SK-N-SH (cell line): Measurements from ENCODE around the gene LGSN. TPM values are rescaled to one million over a fixed set of nuclear protein-coding genes. Genes with fewer than 3 reads are reported as not detected.

Experiments
- CTCF ChIA-PET: fragments of 300-600, 350-600 bp; formaldehyde crosslinking; extraction: SDS; loops from one replicate; lab custom pipeline; 2021; lab: Yijun Ruan, JAX
- POLR2A ChIA-PET: fragments of 350-600 bp; sonication (Branson Sonifier 250); formaldehyde crosslinking; extraction: SDS; loops from one replicate; lab custom pipeline; 2020; ENCODE audit warnings: antibody characterized with exemption, inconsistent platforms; lab: Yijun Ruan, JAX
- DNase-seq: peaks from one replicate; pipeline ENCODE4 v3.0.0; 2012
- H2AFZ ChIP-seq: fragments of 200-600 bp; sonication (generic); 2 replicates; pipeline ENCODE4 v1.8.1; 2016; ENCODE audit warnings: antibody characterized with exemption, mild to moderate bottlenecking, low read depth
- H3F3A ChIP-seq: fragments of 200-600 bp; sonication (generic); replicated peaks from 2 replicates; pipeline ENCODE3; 2016; ENCODE audit warnings: antibody characterized with exemption, mild to moderate bottlenecking; ENCODE audit not compliant: insufficient read depth
- H3K27ac ChIP-seq, 2 experiments: fragments of 200-500 bp in 1 of 2; fragments of 200-600 bp in 1 of 2; sonication (Bioruptor generic) in 1 of 2; sonication (generic), shearing (Covaris generic) in 1 of 2; 2 replicates each; pipeline versions ENCODE4 v1.5.1 to v1.6.1; 2014 to 2016; ENCODE audit warnings: low read depth in 2 of 2, inconsistent platforms in 1 of 2, low read length in 1 of 2, mild to moderate bottlenecking in 1 of 2, mixed read lengths in 1 of 2
- H3K27me3 ChIP-seq: fragments of 200-600 bp; sonication (generic), shearing (Covaris generic); 2 replicates; pipeline ENCODE4 v1.6.1; 2016; ENCODE audit warnings: mixed run types; ENCODE audit not compliant: insufficient read depth
- H3K36me3 ChIP-seq, 2 experiments: fragments of 200-500 bp in 1 of 2; fragments of 200-600 bp in 1 of 2; sonication (Bioruptor generic) in 1 of 2; sonication (generic) in 1 of 2; replicated peaks in 1 of 2; 2 replicates each; pipeline versions ENCODE3 to v1.5.1; 2014 to 2016; ENCODE audit warnings: low read length in 1 of 2, mild to moderate bottlenecking in 1 of 2; ENCODE audit not compliant: insufficient read depth in 2 of 2, control insufficient read depth in 1 of 2
- H3K4me1 ChIP-seq, 2 experiments: fragments of 200-500 bp in 1 of 2; fragments of 200-600 bp in 1 of 2; sonication (Bioruptor generic) in 1 of 2; sonication (generic), shearing (Covaris generic) in 1 of 2; 2 replicates each; pipeline versions ENCODE4 v1.5.1 to v1.6.1; 2014 to 2016; ENCODE audit warnings: low read depth in 1 of 2, low read length in 1 of 2, mixed run types in 1 of 2; ENCODE audit not compliant: insufficient read depth in 2 of 2, control insufficient read depth in 1 of 2
- H3K4me2 ChIP-seq: fragments of 200-600 bp; sonication (generic), shearing (Covaris generic); 2 replicates; pipeline ENCODE4 v1.6.1; 2017; ENCODE audit warnings: mixed run types
- H3K4me3 ChIP-seq, 2 experiments: fragments of 200-500 bp in 1 of 2; fragments of 200-600 bp in 1 of 2; sonication (Bioruptor generic) in 1 of 2; sonication (generic), shearing (Covaris generic) in 1 of 2; 2 replicates each; pipeline versions ENCODE4 v1.5.1 to v1.8.1; 2014 to 2016; ENCODE audit warnings: low read depth in 2 of 2, inconsistent platforms in 1 of 2, low read length in 1 of 2, mild to moderate bottlenecking in 1 of 2, mixed read lengths in 1 of 2, moderate library complexity in 1 of 2
- H3K79me2 ChIP-seq: fragments of 200-600 bp; sonication (generic); 2 replicates; pipeline ENCODE4 v1.8.1; 2017; ENCODE audit warnings: mild to moderate bottlenecking; ENCODE audit not compliant: insufficient read depth
- H3K9ac ChIP-seq: fragments of 200-600 bp; sonication (generic); 2 replicates; pipeline ENCODE4 v1.6.1; 2017; ENCODE audit warnings: mixed run types
- H3K9me2 ChIP-seq: fragments of 200-600 bp; sonication (generic); 2 replicates; pipeline ENCODE4 v1.6.1; 2017; ENCODE audit warnings: mixed run types
- H3K9me3 ChIP-seq: fragments of 200-600 bp; sonication (generic); 2 replicates; pipeline ENCODE4 v1.6.1; 2017; ENCODE audit warnings: mixed run types, mild to moderate bottlenecking, moderate library complexity
- H4K20me1 ChIP-seq: fragments of 200-600 bp; sonication (generic); 2 replicates; pipeline ENCODE4 v1.6.1; 2017; ENCODE audit warnings: mild to moderate bottlenecking, mixed run types; ENCODE audit not compliant: insufficient read depth
- ELF1 ChIP-seq: IDR thresholded peaks from 2 replicates; pipeline ENCODE4 v1.4.0; 2012
- EZH2phosphoT487 ChIP-seq: fragments of 200-600 bp; sonication (generic); IDR thresholded peaks from 2 replicates; pipeline ENCODE4 v1.6.1; 2017; ENCODE audit warnings: low read depth, mixed run types, mild to moderate bottlenecking, antibody characterized with exemption, moderate library complexity, borderline replicate concordance
- FOSL2 ChIP-seq: IDR thresholded peaks from 2 replicates; pipeline ENCODE4 v1.4.0; 2012; ENCODE audit warnings: low read depth, mild to moderate bottlenecking, moderate library complexity, borderline replicate concordance
- FOXJ3 ChIP-seq: sonication (generic); formaldehyde crosslinking; IDR thresholded peaks from 2 replicates; pipeline ENCODE4 v1.5.1; 2020; ENCODE audit warnings: mild to moderate bottlenecking, missing genetic modification reagents
- FOXM1 ChIP-seq: IDR thresholded peaks from 2 replicates; pipeline ENCODE4 v1.4.0; 2012; ENCODE audit warnings: low read depth, mild to moderate bottlenecking
- GATA2 ChIP-seq: sonication (generic); formaldehyde crosslinking; IDR thresholded peaks from 2 replicates; pipeline ENCODE4 v1.5.0; 2020; ENCODE audit warnings: mild to moderate bottlenecking, missing genetic modification reagents
- JUND ChIP-seq: IDR thresholded peaks from 2 replicates; pipeline ENCODE4 v1.4.0; 2012
- TAF1 ChIP-seq: IDR thresholded peaks from 2 replicates; pipeline ENCODE4 v1.6.1; 2012; ENCODE audit warnings: low read depth, mild to moderate bottlenecking, low read length, moderate library complexity, borderline replicate concordance
- WGBS: methylation state at CpG from one replicate; pipeline ENCODE4 v1.1.6; 2017; ENCODE audit warnings: low lambda C conversion rate; 5-methylcytosine and 5-hydroxymethylcytosine counted together
- polyA plus RNA-seq, 3 experiments: library from polyadenylated mRNA; depleted of rRNA; stranded (reverse); fragments of >200 nt; gene quantifications; 2 replicates each; pipeline ENCODE4 v1.2.3, GENCODE V29; 2012
- TF ChIP-seq, protein P1 (sequence below): IDR thresholded peaks from 2 replicates; pipeline ENCODE4 v1.6.1; 2012; ENCODE audit warnings: mild to moderate bottlenecking, low read depth, low read length, moderate library complexity
- TF ChIP-seq, protein P2 (sequence below): IDR thresholded peaks from 2 replicates; pipeline ENCODE4 v1.4.0; 2012; ENCODE audit warnings: low read depth, borderline replicate concordance
- TF ChIP-seq, protein P3 (sequence below): IDR thresholded peaks from 2 replicates; pipeline ENCODE4 v1.4.0; 2012; ENCODE audit warnings: low read depth, borderline replicate concordance
- TF ChIP-seq, protein P4 (sequence below): fragments of 150-350 bp; IDR thresholded peaks from 2 replicates; pipeline ENCODE4 v1.6.1; 2017; ENCODE audit warnings: antibody characterized with exemption, low read length, low read depth, borderline replicate concordance

The LGSN gene
- polyA plus RNA-seq, 1 of the 3 experiments (the other 2 are of a cell fraction), result not detected

DNA sequence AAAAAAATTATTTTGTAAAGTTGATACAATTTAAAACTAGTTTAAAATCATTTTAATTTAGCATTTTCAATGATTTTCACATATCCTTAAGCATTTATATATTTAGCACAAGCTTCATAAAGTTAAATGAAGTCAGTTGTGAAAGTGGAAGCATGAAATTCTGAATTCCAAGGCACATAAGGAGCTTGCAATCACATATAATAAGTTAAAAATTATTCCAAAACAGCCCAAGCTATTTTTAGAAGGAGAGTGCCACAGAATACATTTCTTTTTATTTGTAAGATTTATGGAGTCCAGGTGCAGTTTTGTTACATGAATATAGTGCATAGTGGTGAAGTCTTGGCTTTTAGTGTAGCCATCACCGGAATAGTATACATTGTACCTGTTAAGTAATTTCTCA lies 3.2 kb upstream of the LGSN start:
- Histone ChIP-seq H3K9me3 (no peaks in the 10 kb centered on the region), H3K36me3 (no peaks in the 10 kb centered on the region), H3F3A (no peaks in the 10 kb centered on the region), H3K9me2 (no peaks in the 10 kb centered on the region), H3K79me2 (no peaks in the 10 kb centered on the region), H3K4me1 (no peaks in the 10 kb centered on the region; a peak in 1 of 4 replicates), H4K20me1 (no peaks in the 10 kb centered on the region), H3K27me3 (no peaks in the 10 kb centered on the region), H3K9ac (no peak overlapping the region), H3K27ac (no peak overlapping the region), H2AFZ (no peak overlapping the region), H3K4me3 (no peak overlapping the region), H3K4me2 (no peak overlapping the region)
- POLR2A ChIA-PET, result no interaction called here
- 86% methylated on average over 1 of the region's 1 CpG for WGBS
- no peak for DNase-seq
- CTCF ChIA-PET, result interaction anchor here (1.3 kb wide), 1 partner anchor 16 kb away, joined by 3 read pairs; no protein-coding TSS in a partner anchor
- TF ChIP-seq EZH2phosphoT487 (no peak), ELF1 (no peak), GATA2 (CRISPR knock-in tag) (no peak), TAF1 (no peak), FOXM1 (no peak), JUND (no peak), FOSL2 (no peak), FOXJ3 (CRISPR knock-in tag) (no peak)
- TF ChIP-seq, protein P1, sequence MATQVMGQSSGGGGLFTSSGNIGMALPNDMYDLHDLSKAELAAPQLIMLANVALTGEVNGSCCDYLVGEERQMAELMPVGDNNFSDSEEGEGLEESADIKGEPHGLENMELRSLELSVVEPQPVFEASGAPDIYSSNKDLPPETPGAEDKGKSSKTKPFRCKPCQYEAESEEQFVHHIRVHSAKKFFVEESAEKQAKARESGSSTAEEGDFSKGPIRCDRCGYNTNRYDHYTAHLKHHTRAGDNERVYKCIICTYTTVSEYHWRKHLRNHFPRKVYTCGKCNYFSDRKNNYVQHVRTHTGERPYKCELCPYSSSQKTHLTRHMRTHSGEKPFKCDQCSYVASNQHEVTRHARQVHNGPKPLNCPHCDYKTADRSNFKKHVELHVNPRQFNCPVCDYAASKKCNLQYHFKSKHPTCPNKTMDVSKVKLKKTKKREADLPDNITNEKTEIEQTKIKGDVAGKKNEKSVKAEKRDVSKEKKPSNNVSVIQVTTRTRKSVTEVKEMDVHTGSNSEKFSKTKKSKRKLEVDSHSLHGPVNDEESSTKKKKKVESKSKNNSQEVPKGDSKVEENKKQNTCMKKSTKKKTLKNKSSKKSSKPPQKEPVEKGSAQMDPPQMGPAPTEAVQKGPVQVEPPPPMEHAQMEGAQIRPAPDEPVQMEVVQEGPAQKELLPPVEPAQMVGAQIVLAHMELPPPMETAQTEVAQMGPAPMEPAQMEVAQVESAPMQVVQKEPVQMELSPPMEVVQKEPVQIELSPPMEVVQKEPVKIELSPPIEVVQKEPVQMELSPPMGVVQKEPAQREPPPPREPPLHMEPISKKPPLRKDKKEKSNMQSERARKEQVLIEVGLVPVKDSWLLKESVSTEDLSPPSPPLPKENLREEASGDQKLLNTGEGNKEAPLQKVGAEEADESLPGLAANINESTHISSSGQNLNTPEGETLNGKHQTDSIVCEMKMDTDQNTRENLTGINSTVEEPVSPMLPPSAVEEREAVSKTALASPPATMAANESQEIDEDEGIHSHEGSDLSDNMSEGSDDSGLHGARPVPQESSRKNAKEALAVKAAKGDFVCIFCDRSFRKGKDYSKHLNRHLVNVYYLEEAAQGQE, result no peak
- TF ChIP-seq, protein P2, sequence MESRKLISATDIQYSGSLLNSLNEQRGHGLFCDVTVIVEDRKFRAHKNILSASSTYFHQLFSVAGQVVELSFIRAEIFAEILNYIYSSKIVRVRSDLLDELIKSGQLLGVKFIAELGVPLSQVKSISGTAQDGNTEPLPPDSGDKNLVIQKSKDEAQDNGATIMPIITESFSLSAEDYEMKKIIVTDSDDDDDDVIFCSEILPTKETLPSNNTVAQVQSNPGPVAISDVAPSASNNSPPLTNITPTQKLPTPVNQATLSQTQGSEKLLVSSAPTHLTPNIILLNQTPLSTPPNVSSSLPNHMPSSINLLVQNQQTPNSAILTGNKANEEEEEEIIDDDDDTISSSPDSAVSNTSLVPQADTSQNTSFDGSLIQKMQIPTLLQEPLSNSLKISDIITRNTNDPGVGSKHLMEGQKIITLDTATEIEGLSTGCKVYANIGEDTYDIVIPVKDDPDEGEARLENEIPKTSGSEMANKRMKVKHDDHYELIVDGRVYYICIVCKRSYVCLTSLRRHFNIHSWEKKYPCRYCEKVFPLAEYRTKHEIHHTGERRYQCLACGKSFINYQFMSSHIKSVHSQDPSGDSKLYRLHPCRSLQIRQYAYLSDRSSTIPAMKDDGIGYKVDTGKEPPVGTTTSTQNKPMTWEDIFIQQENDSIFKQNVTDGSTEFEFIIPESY, result no peak
- TF ChIP-seq, protein P3, sequence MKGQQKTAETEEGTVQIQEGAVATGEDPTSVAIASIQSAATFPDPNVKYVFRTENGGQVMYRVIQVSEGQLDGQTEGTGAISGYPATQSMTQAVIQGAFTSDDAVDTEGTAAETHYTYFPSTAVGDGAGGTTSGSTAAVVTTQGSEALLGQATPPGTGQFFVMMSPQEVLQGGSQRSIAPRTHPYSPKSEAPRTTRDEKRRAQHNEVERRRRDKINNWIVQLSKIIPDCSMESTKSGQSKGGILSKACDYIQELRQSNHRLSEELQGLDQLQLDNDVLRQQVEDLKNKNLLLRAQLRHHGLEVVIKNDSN, result no peak
- TF ChIP-seq, protein P4, sequence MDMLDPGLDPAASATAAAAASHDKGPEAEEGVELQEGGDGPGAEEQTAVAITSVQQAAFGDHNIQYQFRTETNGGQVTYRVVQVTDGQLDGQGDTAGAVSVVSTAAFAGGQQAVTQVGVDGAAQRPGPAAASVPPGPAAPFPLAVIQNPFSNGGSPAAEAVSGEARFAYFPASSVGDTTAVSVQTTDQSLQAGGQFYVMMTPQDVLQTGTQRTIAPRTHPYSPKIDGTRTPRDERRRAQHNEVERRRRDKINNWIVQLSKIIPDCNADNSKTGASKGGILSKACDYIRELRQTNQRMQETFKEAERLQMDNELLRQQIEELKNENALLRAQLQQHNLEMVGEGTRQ, result no peak
- TF ChIP-seq, all 33 proteins: peak for 0
